NCI-H1436 (cell line): ENCODE measurements around the gene UTP20.

ENCODE experiments used
- DNase-seq: peaks from one replicate; lab custom pipeline; 2025; lab: John Stamatoyannopoulos, UW

The UTP20 gene

DNA sequence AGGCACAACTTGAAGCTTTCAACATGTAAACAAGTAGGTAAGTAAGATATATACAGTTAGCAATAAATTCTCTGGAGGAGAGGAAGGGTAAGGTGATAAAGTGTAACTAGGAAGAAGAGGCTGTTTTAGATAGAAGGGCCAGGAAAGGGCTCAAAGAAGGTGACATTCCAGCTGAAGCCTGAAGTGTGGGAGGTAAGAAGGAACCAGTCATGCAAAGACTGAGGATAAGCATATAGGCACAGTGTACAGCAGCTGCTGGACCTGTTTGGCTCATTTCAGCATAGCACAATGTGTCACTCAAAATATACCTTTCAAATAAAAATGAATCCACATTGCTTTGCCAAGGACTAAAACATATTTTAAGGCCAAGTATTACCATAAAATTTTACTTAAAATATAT is 156.2 kb downstream of the UTP20 start:
- DNase-seq: no peak
